SK-N-MC (cell line): ENCODE results near the gene DHRS7C.

Experiments used
- EZH2 ChIP-seq: fragments of 200-600 bp; sonication (generic); IDR thresholded peaks from one replicate; pipeline ENCODE4 v1.6.1; 2017; ENCODE audit warnings: antibody characterized with exemption
- POLR2AphosphoS5 ChIP-seq: IDR thresholded peaks from 2 replicates; pipeline ENCODE4 v1.6.1; 2012; ENCODE audit warnings: mild to moderate bottlenecking, low read depth, low read length, borderline replicate concordance

DNA sequence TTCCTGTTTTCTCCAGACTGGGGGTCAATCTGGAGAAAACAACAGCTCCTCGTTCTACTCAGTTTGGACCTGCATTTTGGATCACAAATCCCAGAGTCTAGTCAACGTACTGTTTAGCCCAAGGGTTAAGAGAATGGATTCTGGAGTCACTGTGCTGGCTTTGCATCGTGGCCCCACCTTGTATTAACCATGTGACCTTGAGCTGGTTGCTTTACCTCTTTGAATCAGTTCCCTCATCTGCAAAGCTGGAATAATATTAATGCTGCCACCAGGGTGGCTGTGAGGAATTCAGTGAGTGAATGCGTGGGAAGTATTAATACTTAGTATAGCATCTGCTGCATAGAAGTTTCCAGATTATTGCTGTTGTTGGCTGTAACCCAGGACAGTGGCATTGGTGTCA lies 11.3 kb upstream of the DHRS7C start:
- TF ChIP-seq EZH2 (no peak), POLR2AphosphoS5 (no peak)
